Keratinocyte (primary cell): ENCODE data around the gene MYH7B. TPM values are rescaled to one million over a fixed set of nuclear protein-coding genes. Genes with fewer than 3 reads are reported as not detected.

Experiments
- DNase-seq: peaks from one replicate; pipeline ENCODE4 v3.0.0-alpha.2; 2011; ENCODE audit warnings: low read depth, missing footprints, low spot score
- FAIRE-seq: peaks from 2 replicates; lab custom pipeline; 2011; peaks lifted over from hg19 to GRCh38; lab: Jason Lieb, UNC
- H2AFZ ChIP-seq: 2 replicates; pipeline ENCODE4 v1.6.0; 2012; ENCODE audit warnings: low read length, control low read depth, inconsistent platforms; ENCODE audit not compliant: control insufficient read depth
- H3K27ac ChIP-seq: 2 replicates; pipeline ENCODE4 v1.5.1; 2011; ENCODE audit warnings: low read length; ENCODE audit not compliant: control insufficient read depth, insufficient read depth
- H3K27me3 ChIP-seq: 3 replicates; pipeline ENCODE4 v1.6.0; 2011; ENCODE audit warnings: low read length; ENCODE audit not compliant: control insufficient read depth, insufficient read depth; ENCODE audit errors: extremely low read depth
- H3K36me3 ChIP-seq, 2 experiments: 2 replicates in 1 of 2; 3 replicates in 1 of 2; pipeline ENCODE4 v1.5.1; 2011; ENCODE audit warnings: low read length in 2 of 2, mild to moderate bottlenecking in 1 of 2; ENCODE audit not compliant: control insufficient read depth in 2 of 2, insufficient read depth in 2 of 2; ENCODE audit errors: extremely low read depth in 1 of 2
- H3K4me1 ChIP-seq: 3 replicates; pipeline ENCODE4 v1.5.1; 2011; ENCODE audit warnings: low read length; ENCODE audit not compliant: control insufficient read depth, insufficient read depth; ENCODE audit errors: extremely low read depth
- H3K4me2 ChIP-seq: 3 replicates; pipeline ENCODE4 v1.6.0; 2011; ENCODE audit warnings: low read depth, low read length; ENCODE audit not compliant: control insufficient read depth, insufficient read depth; ENCODE audit errors: extremely low read depth
- H3K4me3 ChIP-seq, 3 experiments: fragments of 200-600 bp in 1 of 3; sonication (generic) in 1 of 3; 2 replicates in 2 of 3; 3 replicates in 1 of 3; pipeline ENCODE4 v1.5.1; 2011 to 2016; ENCODE audit warnings: low read length in 3 of 3, mild to moderate bottlenecking in 3 of 3, control low read depth in 2 of 3, inconsistent platforms in 1 of 3, low read depth in 1 of 3, mixed read lengths in 1 of 3, mixed run types in 1 of 3, moderate library complexity in 1 of 3; ENCODE audit not compliant: control insufficient read depth in 2 of 3, insufficient read depth in 2 of 3; ENCODE audit errors: extremely low read depth in 1 of 3
- H3K79me2 ChIP-seq: 2 replicates; pipeline ENCODE4 v1.6.0; 2012; ENCODE audit warnings: low read length; ENCODE audit not compliant: control insufficient read depth, insufficient read depth
- H3K9ac ChIP-seq: 3 replicates; pipeline ENCODE4 v1.6.0; 2011; ENCODE audit warnings: low read length; ENCODE audit not compliant: control insufficient read depth, insufficient read depth; ENCODE audit errors: extremely low read depth
- H3K9me1 ChIP-seq: 3 replicates; pipeline ENCODE4 v1.6.0; 2011; ENCODE audit warnings: low read length; ENCODE audit not compliant: control insufficient read depth, insufficient read depth; ENCODE audit errors: extremely low read depth
- H3K9me3 ChIP-seq: 2 replicates; pipeline ENCODE4 v1.5.1; 2012; ENCODE audit warnings: low read depth, low read length; ENCODE audit not compliant: control insufficient read depth
- H4K20me1 ChIP-seq: 3 replicates; pipeline ENCODE4 v1.6.0; 2011; ENCODE audit warnings: low read length; ENCODE audit not compliant: control insufficient read depth, insufficient read depth; ENCODE audit errors: extremely low read depth
- CTCF ChIP-seq, 3 experiments: IDR thresholded peaks in 1 of 3; conservative IDR thresholded peaks in 1 of 3; optimal IDR thresholded peaks in 1 of 3; 2 replicates in 2 of 3; 3 replicates in 1 of 3; pipeline versions ENCODE3 to v1.5.1; 2011; ENCODE audit warnings: low read length in 3 of 3, mild to moderate bottlenecking in 3 of 3, moderate library complexity in 2 of 3, control low read depth in 1 of 3, inconsistent platforms in 1 of 3; ENCODE audit not compliant: insufficient read depth in 2 of 3; ENCODE audit errors: extremely low read depth in 1 of 3
- EZH2 ChIP-seq: IDR thresholded peaks from one replicate; pipeline ENCODE4 v1.6.1; 2012; ENCODE audit warnings: inconsistent platforms, mild to moderate bottlenecking, low read length, moderate library complexity
- dilution Hi-C: fragments of 300-500 bp; cut with MboI; formaldehyde crosslinking; loops from one replicate; pipeline ENCODE4 v1.7.0; 2020; ENCODE audit warnings: low sequenced_read_pairs; ENCODE audit not compliant: extremely low pct_ligation_motif_present
- polyA plus RNA-seq, 5 experiments: library from polyadenylated mRNA; depleted of rRNA in 3 of 5; stranded (reverse) in 3 of 5; stranded (forward) in 1 of 5; unstranded in 1 of 5; fragments of >200 nt; gene quantifications; 1 replicate in 1 of 5; 2 replicates in 3 of 5; 3 replicates in 1 of 5; pipeline versions ENCODE4 v1.2.1 to v1.2.3, GENCODE V29; 2011 to 2012; ENCODE audit warnings: missing spikeins in 2 of 5, low read depth in 1 of 5, low replicate concordance in 1 of 5

The MYH7B gene
- polyA plus RNA-seq, 1 donor (not counting 4 experiments of a cell fraction or from before 2014, with no cell fraction given) = 0.01 TPM

DNA sequence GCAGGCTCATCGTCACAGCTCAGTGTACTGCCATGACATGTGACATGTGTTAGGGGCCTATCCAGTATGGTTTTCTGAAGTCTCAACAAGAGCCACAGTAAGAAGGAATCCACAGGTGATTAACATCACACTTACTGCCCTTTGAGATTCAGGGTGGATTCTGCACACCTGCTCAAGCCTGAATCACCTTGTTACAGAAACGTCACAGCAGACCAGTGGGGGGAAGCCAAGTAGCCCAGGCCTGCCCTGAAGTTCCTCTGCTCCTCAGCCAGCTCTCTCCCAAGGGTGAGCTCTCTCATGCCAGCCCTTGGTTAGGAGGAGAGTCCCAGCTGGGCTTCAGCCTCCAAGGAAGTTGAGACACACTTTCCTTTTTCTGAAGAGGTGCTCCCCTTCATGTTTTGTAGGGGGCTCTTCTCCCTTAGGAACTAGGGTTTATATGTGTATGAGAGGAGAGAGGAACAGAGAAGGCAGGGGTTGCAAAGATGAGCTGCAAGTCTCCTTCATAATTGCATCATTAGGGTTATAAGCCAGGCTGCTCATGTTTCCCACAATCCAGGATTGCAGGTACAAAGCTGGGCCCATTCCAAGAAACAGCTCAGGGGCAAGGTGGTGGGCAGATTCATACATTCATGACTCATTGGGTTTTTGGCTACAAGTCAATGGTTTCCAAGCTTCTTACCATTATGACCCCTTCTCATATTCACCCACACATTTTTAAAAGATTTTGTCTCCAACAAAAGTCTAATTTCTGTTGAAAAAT, 11.7 kb upstream of the MYH7B start:
- Histone ChIP-seq H3K9ac (peak overlapping the region; percentile 50), H4K20me1 (no peaks in the 10 kb centered on the region), H3K79me2 (no peaks in the 10 kb centered on the region), H3K27ac (peak overlapping the region; percentile 86), H3K4me2 (peak overlapping the region; percentile 52), H3K36me3 (peaks cover 22 to 23% of the 10 kb centered on the region in 2 experiments), H3K4me1 (peaks cover 28% of the 10 kb centered on the region), H2AFZ (no peak overlapping the region), H3K9me1 (no peaks in the 10 kb centered on the region), H3K4me3 (no peak overlapping the region), H3K27me3 (no peaks in the 10 kb centered on the region), H3K9me3 (no peaks in the 10 kb centered on the region)
- FAIRE-seq (peak; percentile 72), DNase-seq (no peak)
- no peak for TF ChIP-seq CTCF (optimal IDR thresholded peaks at IDR 0.05 in 1 of 3, IDR thresholded peaks at IDR 0.05 in 1 of 3, conservative IDR thresholded peaks at IDR 0.05 in 1 of 3; ENCODE audit: extremely low read depth in 1 of 3, insufficient read depth in 2 of 3, low read length in 3 of 3)
- no peak for TF ChIP-seq EZH2
- dilution Hi-C loops = no loop called here

GRCh38 chr20:34945315-34946077, 10.2 kb upstream of the MYH7B start:
- FAIRE-seq = no peak
- Histone ChIP-seq H3K4me3 (no peak overlapping the region), H3K36me3 (peaks cover 22 to 27% of the 10 kb centered on the region in 2 experiments), H3K9ac (no peak overlapping the region), H3K79me2 (no peaks in the 10 kb centered on the region), H3K27me3 (no peaks in the 10 kb centered on the region), H3K9me3 (no peaks in the 10 kb centered on the region), H3K4me1 (peaks cover 28% of the 10 kb centered on the region), H3K27ac (no peak overlapping the region), H4K20me1 (no peaks in the 10 kb centered on the region), H3K4me2 (no peak overlapping the region), H2AFZ (no peak overlapping the region), H3K9me1 (no peaks in the 10 kb centered on the region)
- no peak for DNase-seq
- TF ChIP-seq CTCF (optimal IDR thresholded peaks at IDR 0.05 in 1 of 3, IDR thresholded peaks at IDR 0.05 in 1 of 3, conservative IDR thresholded peaks at IDR 0.05 in 1 of 3; ENCODE audit: extremely low read depth in 1 of 3, insufficient read depth in 2 of 3, low read length in 3 of 3) = no peak
- no peak for TF ChIP-seq EZH2
- dilution Hi-C loops = no loop called here
